ENCODE data around the gene MAP4K2. TPM values are rescaled to one million over a fixed set of nuclear protein-coding genes. Genes with fewer than 3 reads are reported as not detected.
A peak's percentile ranks its signal among the peaks of the same experiment; 100 is the strongest.
"Not testable (repeated sequence)": the region's sequence is repeated elsewhere in the genome, so short reads cannot be mapped to it uniquely, and the experiment has no call there.

MAP4K2 gene
- polyA plus RNA-seq, 3 donors: 14.9 to 23.3 (median 19.5) TPM

DNA sequence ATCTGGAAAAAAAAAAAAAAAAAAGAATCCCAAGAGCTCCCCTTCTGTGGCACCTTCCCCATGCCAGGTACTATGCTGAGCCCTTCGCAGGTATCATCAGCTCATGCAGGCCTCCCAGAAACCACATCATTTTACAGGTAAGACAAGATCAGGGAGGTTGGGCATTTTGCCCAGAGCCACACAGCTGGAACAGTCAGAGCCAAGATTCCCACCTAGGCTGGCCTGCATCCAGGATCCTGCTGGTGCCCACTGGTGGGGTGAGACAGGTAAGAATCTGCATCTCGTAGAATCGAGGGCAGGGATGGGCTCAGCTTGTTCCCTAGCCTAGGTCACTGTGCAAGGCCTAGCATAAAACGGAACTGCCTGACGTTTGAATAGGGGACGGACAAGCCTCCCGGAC, 23.0 kb upstream of the MAP4K2 start:
- DNase-seq (ENCODE audit: extremely low read depth in 1 of 11, low read depth in 9 of 11, low spot score in 4 of 11): no peak

DNA sequence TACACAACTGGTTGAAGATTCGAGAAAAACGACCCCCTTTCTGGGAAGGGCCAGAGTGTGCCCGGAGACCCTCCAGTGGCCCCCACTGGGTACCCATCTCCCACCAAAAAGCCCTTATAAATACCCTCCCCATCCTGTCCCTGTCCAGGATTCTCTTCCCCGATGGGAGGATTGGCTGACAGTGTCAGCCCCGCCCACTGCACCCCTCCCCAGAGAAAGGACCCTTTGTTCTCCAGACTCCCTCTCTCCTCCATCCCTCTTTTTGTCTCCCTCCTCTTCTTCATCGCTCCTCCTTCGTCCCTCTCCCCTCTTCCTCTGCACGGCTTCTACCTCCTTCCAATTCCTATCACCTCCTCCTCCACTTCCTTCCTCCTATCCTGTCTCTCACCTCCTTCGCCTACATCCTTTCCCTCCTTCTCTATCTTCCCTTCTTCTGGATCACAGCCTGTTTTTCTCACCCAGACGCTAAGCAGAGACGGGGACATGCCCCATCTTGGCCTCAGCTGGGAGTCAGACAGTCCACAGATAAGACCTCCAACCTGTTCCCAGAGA, 20.6 kb upstream of the MAP4K2 start:
- no peak for DNase-seq (ENCODE audit: extremely low read depth in 1 of 11, low read depth in 9 of 11, low spot score in 4 of 11)

DNA sequence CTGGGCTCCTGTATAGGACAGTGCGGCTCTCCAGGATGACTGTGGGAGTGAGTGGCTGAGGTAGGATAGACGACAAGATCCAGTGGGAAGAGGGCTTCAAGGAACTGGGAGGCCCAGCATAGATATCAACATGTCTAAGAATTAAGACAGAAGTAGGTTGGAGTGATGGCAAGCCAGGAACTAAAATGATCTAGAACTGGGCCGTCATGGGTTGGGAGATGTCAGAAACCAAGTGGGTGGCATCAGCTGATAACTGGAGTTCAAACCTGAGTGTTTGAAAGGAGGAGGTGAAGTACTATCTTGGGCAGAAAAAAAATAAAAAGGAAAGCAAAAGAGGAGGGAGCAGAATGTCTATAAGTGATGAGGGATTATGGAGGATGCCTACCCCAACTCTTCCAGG, 14.5 kb upstream of the MAP4K2 start:
- no peak for DNase-seq (ENCODE audit: extremely low read depth in 1 of 11, low read depth in 9 of 11, low spot score in 4 of 11)

DNA sequence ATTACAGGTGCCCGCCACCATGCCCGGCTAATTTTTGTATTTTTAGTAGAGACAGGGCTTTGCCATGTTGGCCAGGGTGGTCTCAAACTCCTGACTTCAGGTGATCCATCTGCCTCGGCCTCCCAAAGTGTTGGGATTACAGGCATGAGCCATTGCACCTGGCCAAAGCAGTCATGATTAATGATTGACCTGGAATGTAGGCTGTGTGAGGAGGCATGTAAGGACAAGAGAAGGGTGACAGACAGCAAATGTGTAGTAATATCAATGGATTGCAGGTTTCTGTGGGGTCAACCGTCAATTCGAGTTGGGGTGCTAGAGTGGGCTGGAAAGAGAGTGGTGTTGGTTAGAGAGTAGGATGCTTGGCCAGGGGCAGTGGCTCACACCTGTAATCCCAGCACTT, 12.4 kb upstream of the MAP4K2 start:
- DNase-seq (ENCODE audit: extremely low read depth in 1 of 11, low read depth in 9 of 11, low spot score in 4 of 11): not testable (repeated sequence)

DNA sequence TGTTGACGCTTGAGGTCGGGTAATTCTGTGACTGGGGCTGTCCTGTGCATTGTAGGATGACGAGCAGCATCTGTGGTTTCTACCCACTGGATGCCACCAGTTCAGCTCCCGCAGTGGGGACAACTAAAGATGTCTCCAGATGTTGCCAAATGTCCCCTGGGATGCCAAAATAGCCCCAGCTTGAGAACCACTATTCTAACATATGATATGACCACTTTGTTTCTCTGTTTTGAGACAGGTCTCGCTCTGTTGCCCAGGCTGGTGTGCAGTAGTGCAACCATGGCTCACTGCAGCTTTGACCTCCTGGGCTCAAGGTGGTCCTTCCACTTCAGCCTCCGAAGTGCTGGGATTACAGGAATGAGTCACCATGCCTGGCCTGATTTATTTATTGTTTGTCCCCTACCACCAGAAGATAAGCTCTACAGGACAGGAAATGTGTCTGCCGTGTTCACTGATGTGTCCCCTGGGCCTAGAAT, 11.7 kb upstream of the MAP4K2 start:
- no peak for DNase-seq (ENCODE audit: extremely low read depth in 1 of 11, low read depth in 9 of 11, low spot score in 4 of 11)

DNA sequence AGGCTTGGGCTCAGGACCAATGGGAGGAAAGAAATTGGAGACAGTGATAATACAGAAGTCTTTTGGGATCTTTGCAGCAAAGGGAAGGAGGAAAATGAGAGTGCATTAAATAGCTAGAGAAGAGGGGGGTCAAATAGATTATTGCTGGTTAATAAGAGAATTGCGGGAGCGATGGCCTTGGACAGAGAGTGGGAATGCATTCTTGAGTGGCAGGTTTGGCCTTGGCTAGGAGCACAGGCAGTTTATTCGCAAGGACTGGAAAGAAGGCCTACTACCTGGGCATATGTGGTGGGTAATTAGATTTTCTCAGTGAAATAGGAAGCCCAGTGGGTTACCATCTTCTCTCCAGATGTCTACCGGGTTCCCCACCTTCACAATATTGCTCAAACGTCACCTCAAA, 10.8 kb upstream of the MAP4K2 start:
- DNase-seq (ENCODE audit: extremely low read depth in 1 of 11, low read depth in 9 of 11, low spot score in 4 of 11): no peak

DNA sequence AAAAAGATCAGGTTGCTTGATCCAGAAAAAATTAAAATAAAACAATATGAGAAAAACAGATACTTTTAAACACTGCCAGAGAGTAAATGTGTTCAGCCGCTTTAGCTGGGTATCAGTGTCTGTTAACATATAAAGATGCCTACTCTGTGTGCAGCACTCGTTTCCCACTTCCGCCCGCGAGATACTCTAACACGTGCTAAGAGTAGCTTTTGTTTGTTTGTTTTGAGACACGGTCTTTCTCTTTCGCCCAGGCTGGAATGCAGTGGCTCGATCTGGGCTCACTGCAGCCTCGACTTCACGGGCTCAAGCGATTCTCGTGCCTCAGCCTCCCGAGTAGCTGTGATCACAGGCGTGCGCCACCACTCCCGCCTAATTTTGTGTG, 7.9 kb upstream of the MAP4K2 start:
- no peak for DNase-seq (ENCODE audit: extremely low read depth in 1 of 11, low read depth in 9 of 11, low spot score in 4 of 11)

DNA sequence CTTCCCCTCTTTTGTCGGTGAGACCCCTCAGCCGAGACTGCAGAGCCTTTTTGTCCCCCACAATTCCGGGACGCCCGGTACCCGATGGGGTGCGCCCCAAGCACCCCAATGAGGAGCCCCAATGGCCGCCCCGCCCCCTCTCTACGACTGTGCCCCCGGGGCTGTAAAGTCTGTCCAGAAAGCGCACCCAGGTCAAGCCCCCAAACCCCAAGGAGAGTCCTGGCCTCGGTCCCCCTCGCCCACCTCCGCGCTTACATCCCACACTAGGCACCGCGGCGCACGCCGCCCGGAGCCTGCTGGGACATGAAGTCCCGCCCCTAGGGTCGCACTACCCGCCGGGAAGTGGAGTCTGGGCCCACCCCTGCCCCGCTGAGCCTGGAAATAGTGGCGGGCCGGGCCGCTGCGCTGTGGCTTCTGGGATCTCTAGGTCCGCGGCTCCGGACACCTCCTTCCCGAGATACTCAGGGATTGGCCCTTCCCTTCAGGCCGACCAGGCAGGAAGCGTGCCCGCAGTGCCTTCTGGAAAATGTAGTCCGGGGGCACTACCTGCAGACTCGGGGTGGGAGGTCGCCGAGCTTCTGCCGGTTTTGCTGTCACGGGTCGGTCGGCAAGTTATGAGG, 7.4 kb upstream of the MAP4K2 start, which contains the start of gene MEN1:
Gene MEN1, minus strand, starts transcription at position 281 of the 620 bp plus-strand sequence. CDS start 442 bp downstream, outside the sequence.
- DNase-seq (ENCODE audit: extremely low read depth in 1 of 11, low read depth in 9 of 11, low spot score in 4 of 11): peak; percentile 83 to 96 (median 93)

DNA sequence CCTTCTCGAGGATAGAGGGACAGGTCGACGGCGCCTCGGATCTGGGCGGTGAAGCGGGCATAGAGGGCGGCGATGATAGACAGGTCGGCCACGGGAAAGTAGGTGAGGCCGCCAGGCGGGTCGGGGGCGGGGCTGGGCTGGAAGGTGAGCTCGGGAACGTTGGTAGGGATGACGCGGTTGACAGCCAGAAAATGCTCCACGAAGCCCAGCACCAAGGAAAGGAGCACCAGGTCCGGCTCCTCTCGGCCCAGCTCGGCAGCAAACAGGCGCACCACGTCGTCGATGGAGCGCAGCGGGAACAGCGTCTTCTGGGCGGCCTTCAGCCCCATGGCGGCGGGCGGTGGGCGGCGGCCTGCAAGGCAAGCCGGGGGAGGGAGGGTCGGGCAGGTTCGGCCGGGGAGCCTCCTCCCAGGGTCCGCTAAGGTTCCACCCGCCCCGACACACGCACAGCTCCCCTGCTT, 6.8 kb upstream of the MAP4K2 start:
- DNase-seq (ENCODE audit: extremely low read depth in 1 of 11, low read depth in 9 of 11, low spot score in 4 of 11): no peak

DNA sequence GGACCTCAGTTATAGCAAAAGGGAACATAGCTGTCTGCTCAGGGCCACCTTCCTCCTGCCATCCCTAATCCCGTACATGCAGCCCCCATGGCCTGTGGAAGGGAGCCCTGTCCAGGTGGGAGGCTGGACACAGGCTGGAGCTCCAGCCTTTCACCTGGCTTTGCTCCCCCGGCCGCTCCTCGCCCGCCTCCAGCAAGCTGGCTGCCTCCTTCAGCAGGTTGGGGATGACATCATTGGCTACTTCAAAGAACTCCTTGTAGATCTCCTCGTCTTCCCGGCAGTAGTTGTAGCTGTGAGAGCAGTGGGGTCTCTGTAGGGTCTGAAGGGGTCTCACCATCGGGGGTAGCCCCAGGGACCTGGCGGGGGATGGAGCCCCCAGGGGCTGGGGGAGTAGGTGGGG, 2.5 kb upstream of the MAP4K2 start:
- DNase-seq (ENCODE audit: extremely low read depth in 1 of 11, low read depth in 9 of 11, low spot score in 4 of 11): no peak

DNA sequence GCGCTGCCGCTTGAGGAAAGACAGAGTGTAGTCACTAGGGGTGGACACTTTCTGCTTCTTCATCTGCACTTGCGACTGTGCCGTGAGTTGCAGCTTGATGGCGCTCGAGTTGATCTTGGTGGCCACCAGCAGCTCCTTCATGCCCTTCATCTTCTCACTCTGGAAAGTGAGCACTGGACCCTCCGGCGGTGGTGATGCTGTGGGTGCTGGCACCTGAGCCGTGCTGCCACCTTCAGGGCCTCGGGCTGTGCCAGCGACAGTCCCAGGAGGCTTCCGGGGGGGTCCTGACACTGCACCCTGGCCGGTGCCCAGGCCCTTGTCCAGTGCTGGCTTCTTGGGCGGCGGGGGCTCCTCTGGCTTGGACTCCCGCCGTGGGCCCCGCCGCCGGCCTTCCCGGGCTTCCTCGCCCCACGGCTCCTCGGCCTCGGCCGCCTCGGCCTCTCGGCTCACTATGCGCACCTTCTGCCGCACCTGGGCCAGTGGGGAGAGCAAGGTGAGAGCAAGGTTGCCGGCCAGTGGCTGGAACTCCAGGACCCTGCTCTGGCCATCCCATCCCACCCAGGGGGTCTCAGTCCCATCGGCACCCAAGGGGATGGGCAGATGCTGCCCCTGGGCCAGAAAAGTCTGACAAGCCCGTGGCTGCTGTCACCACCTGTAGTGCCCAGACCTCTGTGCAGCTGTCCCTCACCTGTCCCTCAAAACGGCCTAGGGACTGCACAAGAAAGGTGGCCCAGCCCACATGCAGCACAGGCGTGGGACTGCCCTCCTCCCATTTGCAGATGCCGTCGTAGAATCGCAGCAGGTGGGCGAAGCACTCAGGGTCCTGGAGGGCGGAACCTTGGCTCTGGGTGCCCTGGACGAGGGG, 1.6 kb upstream of the MAP4K2 start:
- no peak for DNase-seq (ENCODE audit: extremely low read depth in 1 of 11, low read depth in 9 of 11, low spot score in 4 of 11)

DNA sequence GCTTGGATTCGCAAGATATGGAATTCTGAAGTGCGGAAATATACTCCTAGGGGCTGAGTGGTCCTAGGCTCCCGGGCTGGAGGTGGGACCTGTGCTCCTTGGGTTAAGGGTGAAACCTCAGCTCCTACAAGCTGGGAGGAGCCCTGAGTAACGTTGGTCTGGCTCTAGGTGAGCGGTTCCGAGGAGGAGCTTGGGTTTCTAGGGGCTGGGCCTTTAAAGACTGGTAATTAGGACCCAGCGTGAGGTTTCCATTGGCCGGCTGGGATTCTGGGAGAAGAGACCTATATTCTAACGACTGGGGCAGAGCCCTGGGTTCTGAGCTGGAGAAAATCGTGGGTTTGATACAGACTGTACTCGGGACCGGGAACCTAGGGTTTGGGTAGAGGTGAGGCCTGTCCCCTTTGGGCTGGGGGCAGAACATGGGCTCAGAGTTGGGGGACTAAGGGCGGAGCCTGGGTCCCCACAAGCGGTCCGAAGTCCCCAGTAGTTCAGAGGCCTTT, 882 bp upstream of the MAP4K2 start:
- no peak for DNase-seq (ENCODE audit: extremely low read depth in 1 of 11, low read depth in 9 of 11, low spot score in 4 of 11)

DNA sequence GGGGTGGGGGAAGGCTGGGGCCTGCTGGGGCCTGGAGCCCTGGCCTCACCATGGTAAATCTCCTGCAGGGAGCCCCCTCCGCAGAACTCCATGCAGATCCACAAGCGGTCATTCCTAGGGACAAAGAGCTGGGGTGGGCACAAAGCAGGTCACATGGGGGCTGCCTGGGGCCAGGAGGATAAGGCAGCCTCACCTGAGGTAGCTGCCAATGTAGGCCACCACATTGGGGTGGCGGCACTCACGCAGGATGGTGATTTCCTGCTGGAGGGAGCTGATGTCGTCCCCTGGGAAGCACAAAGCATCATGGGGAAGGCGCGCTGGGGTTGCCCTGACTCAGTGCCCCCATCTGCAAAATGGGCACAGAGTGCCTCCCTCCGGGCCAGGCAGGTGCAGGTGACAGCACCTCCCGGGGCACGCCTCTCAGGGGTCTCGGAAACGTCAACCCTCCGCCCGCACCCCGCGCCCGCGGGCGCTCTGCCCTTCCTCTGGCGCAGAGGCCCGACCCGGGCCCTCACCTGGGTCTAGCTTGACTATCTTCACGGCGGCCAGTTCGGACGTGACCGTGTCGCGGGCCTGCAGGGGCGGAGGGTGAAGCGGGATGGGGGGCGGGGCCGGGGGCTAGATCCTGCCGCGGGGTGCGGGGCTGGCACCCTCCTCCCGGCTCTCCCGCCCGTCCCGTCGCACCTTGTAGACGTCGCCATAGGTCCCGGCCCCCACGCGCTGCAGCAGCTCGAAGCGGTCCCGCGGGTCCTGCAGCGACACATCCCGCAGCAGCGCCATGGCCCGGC, 450 bp downstream of the MAP4K2 start:
- DNase-seq (ENCODE audit: extremely low read depth in 1 of 11, low read depth in 9 of 11, low spot score in 4 of 11): no peak

DNA sequence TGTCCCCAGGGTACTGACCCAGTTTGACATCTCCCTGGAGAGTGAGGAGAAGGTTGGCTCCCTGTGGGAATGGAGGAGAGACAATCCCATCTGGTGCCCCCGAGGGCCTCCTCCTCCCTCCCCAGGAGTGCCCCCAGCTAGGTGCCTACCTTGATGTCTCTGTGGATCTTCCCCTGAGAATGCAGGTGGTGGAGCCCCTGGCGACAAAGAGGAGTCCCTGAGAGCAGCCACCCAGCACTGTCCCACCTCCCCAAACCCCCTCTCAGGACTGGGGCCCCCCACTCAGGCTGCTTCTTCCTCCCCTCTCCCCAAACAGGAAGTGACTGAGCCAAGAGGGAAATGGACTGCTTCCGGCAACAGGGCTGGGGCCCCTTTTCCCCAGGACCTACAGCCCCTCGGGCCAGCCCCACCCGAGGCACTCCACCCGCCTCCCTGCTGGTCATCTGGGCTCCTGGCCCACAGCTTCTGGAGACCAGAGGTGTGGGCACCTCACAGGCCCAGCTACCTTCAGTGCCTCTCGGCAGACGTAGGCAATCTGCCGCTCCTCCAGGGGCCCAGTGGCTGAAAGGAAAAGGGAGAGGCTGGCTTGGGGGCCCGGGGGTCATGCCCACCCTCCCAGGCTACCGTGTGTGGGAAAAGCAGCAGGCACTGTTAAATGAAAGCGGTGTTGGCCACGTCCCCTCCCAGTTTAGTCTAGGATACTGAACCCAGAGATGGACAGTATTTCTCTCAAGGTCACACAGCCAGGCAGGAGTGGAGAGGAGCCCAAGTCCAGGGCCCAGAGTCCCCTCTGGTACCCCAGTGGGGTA, 1.2 kb downstream of the MAP4K2 start:
- DNase-seq (ENCODE audit: extremely low read depth in 1 of 11, low read depth in 9 of 11, low spot score in 4 of 11): no peak

DNA sequence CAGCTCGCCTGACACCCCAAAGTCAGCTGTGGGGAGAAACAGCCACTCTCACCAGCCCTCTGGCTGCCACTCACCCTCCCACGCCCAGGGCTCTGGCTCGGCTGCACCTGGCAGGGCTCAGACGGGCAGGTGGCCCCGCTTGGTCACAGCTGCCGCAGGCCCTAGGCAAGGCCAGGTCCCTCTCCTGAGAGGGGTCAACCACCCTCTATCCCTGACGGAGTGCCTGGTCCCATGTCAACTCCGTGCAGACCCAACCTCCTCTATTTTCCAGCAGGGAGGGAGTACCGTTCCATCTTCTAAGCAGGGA, 1.9 kb downstream of the MAP4K2 start:
- no peak for DNase-seq (ENCODE audit: extremely low read depth in 1 of 11, low read depth in 9 of 11, low spot score in 4 of 11)

DNA sequence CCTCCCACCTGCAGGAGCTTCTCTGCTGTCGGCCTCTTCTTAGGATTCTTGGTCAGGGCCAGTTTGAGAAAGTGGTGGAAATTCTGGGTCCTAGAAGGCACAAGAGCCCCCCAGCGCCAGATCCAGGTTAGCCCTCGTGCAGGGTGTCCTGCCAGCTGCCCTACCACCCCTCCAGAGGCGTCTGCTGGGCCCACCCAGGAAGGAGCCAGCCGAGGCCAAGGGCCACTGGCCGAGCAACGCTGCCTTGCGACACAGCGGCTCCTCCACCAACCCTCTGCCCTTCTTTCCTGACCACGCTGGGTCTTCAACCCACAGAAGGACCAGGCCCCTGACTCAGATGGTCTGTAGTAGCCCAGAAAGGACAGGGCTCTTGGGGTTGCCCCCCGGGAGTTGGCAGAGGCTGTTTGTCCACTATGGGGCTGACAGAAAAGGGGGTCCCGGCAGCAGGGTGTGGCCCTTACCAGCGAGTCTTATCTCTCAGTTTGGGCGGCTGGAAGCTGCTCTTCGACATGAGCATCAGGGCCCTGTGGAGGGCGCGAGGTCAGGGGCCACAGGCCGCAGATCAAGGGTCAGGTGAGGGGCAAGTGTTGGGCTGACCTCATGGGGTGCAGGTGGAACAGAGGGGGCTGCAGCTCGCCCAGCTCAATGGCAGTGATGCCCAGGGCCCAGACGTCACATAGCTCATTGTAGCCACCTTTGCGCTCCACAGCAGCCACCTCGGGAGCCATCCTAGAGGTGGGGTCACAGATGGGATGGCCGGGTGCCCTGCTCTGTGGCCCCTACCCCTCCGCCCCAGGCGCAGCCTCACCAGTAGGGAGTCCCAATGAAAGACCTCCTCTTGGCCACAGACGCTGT, 2.5 kb downstream of the MAP4K2 start:
- no peak for DNase-seq (ENCODE audit: extremely low read depth in 1 of 11, low read depth in 9 of 11, low spot score in 4 of 11)

DNA sequence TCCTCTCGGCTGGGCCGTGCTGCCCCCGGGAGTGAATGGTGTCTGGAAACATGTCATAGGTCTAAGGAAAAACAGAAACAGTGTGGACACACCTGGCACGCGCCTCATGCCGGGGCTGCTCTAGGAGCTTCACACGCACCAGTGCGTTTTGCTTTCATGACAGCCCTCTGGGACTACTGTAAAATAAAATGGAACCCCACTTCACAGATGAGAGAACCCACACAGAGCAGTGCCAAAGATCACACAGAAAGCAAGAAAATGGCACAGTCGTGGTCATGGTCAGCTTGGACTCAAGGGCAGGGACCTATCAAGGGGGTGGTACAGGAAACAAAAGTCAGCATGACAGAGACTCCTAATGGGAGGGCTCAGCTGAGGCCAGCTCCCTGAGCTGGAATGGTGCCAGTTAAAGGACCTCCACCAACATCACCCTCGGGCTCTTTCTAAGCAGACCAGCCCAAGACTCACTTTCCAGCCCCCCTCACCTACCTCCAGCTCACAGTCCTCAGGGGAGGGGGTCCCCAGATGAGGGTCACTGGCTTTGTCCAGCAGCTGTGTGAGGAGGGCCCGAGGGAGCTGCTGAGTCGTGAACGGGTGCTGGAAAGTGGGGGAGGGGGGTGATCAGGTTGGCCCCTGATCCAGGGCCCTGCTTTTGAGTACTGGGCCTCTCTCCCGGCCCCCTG, 3.3 kb downstream of the MAP4K2 start:
- DNase-seq (ENCODE audit: extremely low read depth in 1 of 11, low read depth in 9 of 11, low spot score in 4 of 11): peak in 1 of 11 donors; percentile 26
